ENCODE measurements around the gene FZD10. TPM values are rescaled to one million over a fixed set of nuclear protein-coding genes. Genes with fewer than 3 reads are reported as not detected.

Gene FZD10
- total RNA-seq, 3 donors from 2014 or later (not counting 1 experiment from before 2014, with no cell fraction given), result not detected

GRCh38 chr12:130169256-130169655 lies 7.0 kb downstream of the FZD10 start:
- Mint-ChIP-seq H3K9me3 (no peaks in the 10 kb centered on the region), H3K27ac (no peak overlapping the region), H3K27me3 (ENCODE audit: low read depth in 2 of 2) (peaks cover 26 to 37% of the 10 kb centered on the region in 2 donors), H3K36me3 (no peaks in the 10 kb centered on the region), H3K4me3 (no peak overlapping the region), H3K4me1 (no peaks in the 10 kb centered on the region)
- no peak overlapping the region for H3K27ac ChIP-seq (ENCODE audit: low read length)
- ATAC-seq, result no peak
- TF ChIP-seq, protein P1, sequence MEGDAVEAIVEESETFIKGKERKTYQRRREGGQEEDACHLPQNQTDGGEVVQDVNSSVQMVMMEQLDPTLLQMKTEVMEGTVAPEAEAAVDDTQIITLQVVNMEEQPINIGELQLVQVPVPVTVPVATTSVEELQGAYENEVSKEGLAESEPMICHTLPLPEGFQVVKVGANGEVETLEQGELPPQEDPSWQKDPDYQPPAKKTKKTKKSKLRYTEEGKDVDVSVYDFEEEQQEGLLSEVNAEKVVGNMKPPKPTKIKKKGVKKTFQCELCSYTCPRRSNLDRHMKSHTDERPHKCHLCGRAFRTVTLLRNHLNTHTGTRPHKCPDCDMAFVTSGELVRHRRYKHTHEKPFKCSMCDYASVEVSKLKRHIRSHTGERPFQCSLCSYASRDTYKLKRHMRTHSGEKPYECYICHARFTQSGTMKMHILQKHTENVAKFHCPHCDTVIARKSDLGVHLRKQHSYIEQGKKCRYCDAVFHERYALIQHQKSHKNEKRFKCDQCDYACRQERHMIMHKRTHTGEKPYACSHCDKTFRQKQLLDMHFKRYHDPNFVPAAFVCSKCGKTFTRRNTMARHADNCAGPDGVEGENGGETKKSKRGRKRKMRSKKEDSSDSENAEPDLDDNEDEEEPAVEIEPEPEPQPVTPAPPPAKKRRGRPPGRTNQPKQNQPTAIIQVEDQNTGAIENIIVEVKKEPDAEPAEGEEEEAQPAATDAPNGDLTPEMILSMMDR (IDR thresholded peaks at IDR 0.05), result no peak
- no peak for DNase-seq
- H3K9me3 ChIP-seq (ENCODE audit: control insufficient read depth, insufficient read depth, low read length), result no peaks in the 10 kb centered on the region
- H3K4me3 ChIP-seq (ENCODE audit: low read length), result no peak overlapping the region
- H3K36me3 ChIP-seq (ENCODE audit: control insufficient read depth, insufficient read depth, low read length), result no peaks in the 10 kb centered on the region
- WGBS (ENCODE audit: insufficient coverage), result 28% methylated on average over 6 of the region's 6 CpGs
- no peaks in the 10 kb centered on the region for H3K4me1 ChIP-seq (ENCODE audit: control insufficient read depth, insufficient read depth, low read length)
- intact Hi-C loops (cut with micrococcal nuclease), result no loop called here
- peaks cover 3% of the 10 kb centered on the region for H3K27me3 ChIP-seq (ENCODE audit: control insufficient read depth, insufficient read depth, low read length)

GRCh38 chr12:130169924-130170323 lies 7.7 kb downstream of the FZD10 start:
- intact Hi-C loops (cut with micrococcal nuclease), result no loop called here
- H3K27me3 Mint-ChIP-seq (ENCODE audit: low read depth in 2 of 2), result peaks cover 23 to 30% of the 10 kb centered on the region in 2 donors

DNA sequence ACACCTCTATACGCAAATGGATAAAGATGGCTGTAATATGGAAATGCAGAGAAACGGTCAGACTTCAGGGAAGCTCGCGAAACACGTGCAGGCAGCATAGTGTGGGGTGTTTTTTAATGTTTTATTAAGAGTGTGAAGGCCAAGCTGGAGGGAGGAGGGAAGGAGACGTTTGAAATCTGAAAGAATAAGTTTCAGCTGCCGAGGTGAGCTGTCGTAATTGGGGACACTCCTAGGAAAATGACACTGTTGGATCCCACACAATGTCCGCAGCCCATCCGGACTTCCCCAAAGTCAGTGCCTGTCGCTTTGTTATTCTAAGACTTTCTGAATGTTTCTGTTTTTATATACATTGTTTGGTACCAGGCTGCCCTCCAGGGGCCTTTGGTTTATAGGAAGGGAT lies 8.3 kb downstream of the FZD10 start:
- H3K27ac Mint-ChIP-seq, result no peak overlapping the region
- no peaks in the 10 kb centered on the region for H3K36me3 Mint-ChIP-seq
- H3K9me3 Mint-ChIP-seq, result no peaks in the 10 kb centered on the region
- TF ChIP-seq, protein P1 (IDR thresholded peaks at IDR 0.05), result no peak
- no peak for DNase-seq
- Histone ChIP-seq H3K36me3 (ENCODE audit: control insufficient read depth, insufficient read depth, low read length) (no peaks in the 10 kb centered on the region), H3K4me1 (ENCODE audit: control insufficient read depth, insufficient read depth, low read length) (no peaks in the 10 kb centered on the region), H3K4me3 (ENCODE audit: low read length) (no peak overlapping the region), H3K27ac (ENCODE audit: low read length) (no peak overlapping the region), H3K9me3 (ENCODE audit: control insufficient read depth, insufficient read depth, low read length) (no peaks in the 10 kb centered on the region), H3K27me3 (ENCODE audit: control insufficient read depth, insufficient read depth, low read length) (peaks cover under 1% of the 10 kb centered on the region)
- intact Hi-C loops (cut with micrococcal nuclease), result no loop called here
- peaks cover 18 to 24% of the 10 kb centered on the region in 2 donors for H3K27me3 Mint-ChIP-seq (ENCODE audit: low read depth in 2 of 2)
- no peak overlapping the region for H3K4me3 Mint-ChIP-seq
- WGBS (ENCODE audit: insufficient coverage), result 66% methylated on average over 11 of the region's 11 CpGs
- ATAC-seq, result no peak
- H3K4me1 Mint-ChIP-seq, result no peaks in the 10 kb centered on the region

More at GRCh38 chr12:130169924-130170323, 7.7 kb downstream of the FZD10 start:
- Histone ChIP-seq H3K36me3 (ENCODE audit: control insufficient read depth, insufficient read depth, low read length) (no peaks in the 10 kb centered on the region), H3K9me3 (ENCODE audit: control insufficient read depth, insufficient read depth, low read length) (no peaks in the 10 kb centered on the region), H3K4me1 (ENCODE audit: control insufficient read depth, insufficient read depth, low read length) (no peaks in the 10 kb centered on the region), H3K27me3 (ENCODE audit: control insufficient read depth, insufficient read depth, low read length) (peaks cover 3% of the 10 kb centered on the region), H3K27ac (ENCODE audit: low read length) (no peak overlapping the region), H3K4me3 (ENCODE audit: low read length) (no peak overlapping the region)
- Mint-ChIP-seq H3K27ac (no peak overlapping the region), H3K4me3 (no peak overlapping the region), H3K4me1 (no peaks in the 10 kb centered on the region), H3K36me3 (no peaks in the 10 kb centered on the region), H3K9me3 (no peaks in the 10 kb centered on the region)
- DNase-seq (no peak), ATAC-seq (no peak)
- TF ChIP-seq, protein P1 (IDR thresholded peaks at IDR 0.05), result no peak
- WGBS (ENCODE audit: insufficient coverage), result 90% methylated on average over 2 of the region's 6 CpGs

DNA sequence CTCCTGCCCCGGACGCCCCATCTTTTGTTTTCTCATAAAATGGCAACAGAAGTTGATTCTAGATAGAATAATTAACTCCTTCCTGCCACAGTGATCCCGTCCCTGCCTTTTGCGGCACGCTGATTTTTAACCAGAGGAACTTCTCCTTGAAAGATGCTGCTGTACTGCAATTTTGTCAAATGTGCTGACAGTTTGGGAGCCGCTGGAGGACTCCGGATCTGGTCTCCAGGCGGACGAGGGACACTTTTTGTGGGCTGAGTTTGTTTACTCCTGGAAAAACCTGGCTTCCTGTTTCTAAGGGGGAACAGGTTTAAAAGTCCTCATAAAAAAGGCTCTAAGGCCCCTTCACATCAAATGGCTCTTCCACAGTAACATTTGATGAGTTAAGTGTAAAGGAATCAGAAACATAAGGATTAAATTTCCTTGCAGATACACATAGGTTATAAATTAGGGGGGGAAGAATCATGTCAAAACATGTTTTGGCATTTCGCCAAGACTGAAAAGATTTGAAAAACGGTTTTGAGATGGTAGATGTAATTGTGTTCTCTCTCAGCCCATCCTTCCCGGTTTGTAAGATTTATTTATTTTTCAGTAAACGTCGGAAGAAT lies 15.5 kb downstream of the FZD10 start:
- no peaks in the 10 kb centered on the region for H3K4me1 ChIP-seq (ENCODE audit: control insufficient read depth, insufficient read depth, low read length)
- H3K4me1 Mint-ChIP-seq, result no peaks in the 10 kb centered on the region
- WGBS (ENCODE audit: insufficient coverage), result 13% methylated on average over 13 of the region's 14 CpGs
- ATAC-seq (no peak), DNase-seq (no peak)
- no peaks in the 10 kb centered on the region for H3K9me3 ChIP-seq (ENCODE audit: control insufficient read depth, insufficient read depth, low read length)
- no peak overlapping the region for H3K27ac Mint-ChIP-seq
- peaks cover 0 to 13% of the 10 kb centered on the region in 2 donors for H3K27me3 Mint-ChIP-seq (ENCODE audit: low read depth in 2 of 2)
- no peak overlapping the region for H3K4me3 ChIP-seq (ENCODE audit: low read length)
- H3K27ac ChIP-seq (ENCODE audit: low read length), result no peak overlapping the region
- no peaks in the 10 kb centered on the region for H3K36me3 Mint-ChIP-seq
- H3K36me3 ChIP-seq (ENCODE audit: control insufficient read depth, insufficient read depth, low read length), result no peaks in the 10 kb centered on the region
- no peak overlapping the region for H3K4me3 Mint-ChIP-seq
- intact Hi-C loops (cut with micrococcal nuclease), result no loop called here
- H3K27me3 ChIP-seq (ENCODE audit: control insufficient read depth, insufficient read depth, low read length), result no peaks in the 10 kb centered on the region
- H3K9me3 Mint-ChIP-seq, result peaks cover 0 to 2% of the 10 kb centered on the region in 2 donors
- TF ChIP-seq, protein P1 (IDR thresholded peaks at IDR 0.05), result no peak
